GM10847 (cell line): ENCODE results near the gene MYO1E.
A peak's percentile ranks its signal among the peaks of the same experiment; 100 is the strongest.

Source experiments
- POLR2A ChIP-seq: IDR thresholded peaks from 2 replicates; pipeline ENCODE4 v1.6.1; 2011; ENCODE audit not compliant: insufficient read length; ENCODE audit errors: extremely low read depth

MYO1E gene

DNA sequence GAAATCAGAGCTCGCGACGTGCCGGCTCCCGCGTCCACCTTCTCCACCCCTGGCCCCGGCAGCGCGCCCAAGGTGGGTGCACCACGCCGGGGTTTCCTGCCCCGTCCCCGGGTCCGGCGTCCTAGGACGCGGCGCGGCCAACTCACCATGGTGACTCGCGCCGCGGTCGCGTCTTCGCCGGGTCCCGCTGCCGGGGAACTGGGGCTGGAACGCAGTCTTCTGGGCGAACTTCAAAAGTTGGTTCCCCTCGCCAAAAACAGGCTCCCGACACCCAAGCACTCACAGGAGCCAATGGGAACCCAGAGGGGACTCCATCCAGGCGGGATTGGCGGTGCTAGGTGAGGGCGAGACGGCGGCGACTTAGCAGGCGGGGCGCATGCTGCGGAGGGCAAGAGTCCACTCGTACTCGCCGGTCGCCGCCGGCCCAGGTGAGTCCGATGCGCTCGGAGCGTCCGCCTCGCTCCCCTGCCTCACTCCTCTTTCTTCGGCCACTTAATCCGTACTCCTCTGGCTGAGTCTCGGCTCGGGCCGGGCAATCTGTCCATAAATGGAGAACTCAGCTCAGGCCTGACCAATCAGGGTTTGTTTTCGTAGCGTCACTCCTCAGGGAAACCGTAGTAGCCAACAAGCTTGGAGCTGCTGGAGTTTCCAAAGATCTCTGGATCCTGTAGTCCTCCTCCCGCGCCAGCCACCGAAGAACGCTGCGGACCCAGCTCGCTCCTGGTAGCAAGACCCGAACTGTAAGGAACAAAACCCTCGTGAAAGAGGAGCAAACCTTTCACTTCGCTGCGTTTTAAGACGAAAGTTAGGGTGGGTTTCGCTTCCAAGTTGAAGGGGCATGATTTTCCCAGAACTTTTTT is at the start of gene MYO1E:
Gene MYO1E (minus strand): TSS at position 520 of the 860 bp plus-strand sequence. CDS start 371 bp downstream, at position 149.
- peak; percentile 71 for TF ChIP-seq POLR2A

DNA sequence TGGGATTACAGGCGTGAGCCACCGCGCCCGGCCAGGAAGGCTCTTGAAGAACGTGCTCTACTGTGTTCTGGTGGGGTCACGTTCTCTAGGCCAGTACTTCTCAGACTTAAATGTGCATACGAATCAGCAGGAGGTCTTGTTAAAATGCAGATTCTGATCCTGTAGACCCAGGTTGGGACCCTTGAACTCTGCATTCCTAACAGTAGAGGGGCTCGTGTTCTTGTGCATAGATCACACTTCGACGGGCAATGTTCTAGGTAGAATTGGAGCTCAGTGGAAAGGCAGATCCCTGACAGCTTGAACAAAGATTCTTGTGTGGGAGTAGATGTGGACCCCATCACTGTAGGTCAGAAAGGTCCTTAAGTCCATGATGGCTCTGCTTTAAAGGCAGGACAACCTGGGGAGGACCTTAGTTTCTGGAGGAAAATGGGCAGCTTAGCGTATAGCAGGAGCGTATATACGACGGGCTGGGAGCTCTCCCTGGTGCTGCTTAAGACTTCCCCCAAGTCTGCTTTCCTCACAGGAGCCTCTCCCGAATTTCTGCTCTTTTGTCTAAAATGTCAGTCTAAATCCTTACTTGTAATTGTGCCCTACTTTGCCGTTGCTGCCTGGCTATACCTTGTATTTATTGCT is 48.4 kb upstream of the MYO1E start:
- TF ChIP-seq POLR2A: no peak

DNA sequence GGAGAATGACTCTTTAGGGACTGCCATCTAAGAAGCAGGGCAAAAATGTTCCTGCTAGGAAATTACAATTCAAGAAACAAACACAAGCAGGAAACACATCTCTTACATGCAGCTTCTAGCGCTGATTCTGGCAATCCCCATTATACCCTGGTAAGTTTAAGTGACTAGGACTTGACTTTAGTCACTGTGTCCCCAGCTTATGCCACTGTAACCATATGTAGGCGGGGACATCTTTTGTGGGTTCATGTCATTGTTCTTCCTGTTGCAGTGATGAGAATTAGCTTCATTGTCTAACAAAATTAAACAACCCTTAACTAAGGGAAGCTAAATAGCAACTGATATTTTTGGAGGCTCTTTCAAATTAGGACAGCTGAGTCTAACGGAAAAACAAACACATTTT is 47.4 kb upstream of the MYO1E start:
- TF ChIP-seq POLR2A: no peak

DNA sequence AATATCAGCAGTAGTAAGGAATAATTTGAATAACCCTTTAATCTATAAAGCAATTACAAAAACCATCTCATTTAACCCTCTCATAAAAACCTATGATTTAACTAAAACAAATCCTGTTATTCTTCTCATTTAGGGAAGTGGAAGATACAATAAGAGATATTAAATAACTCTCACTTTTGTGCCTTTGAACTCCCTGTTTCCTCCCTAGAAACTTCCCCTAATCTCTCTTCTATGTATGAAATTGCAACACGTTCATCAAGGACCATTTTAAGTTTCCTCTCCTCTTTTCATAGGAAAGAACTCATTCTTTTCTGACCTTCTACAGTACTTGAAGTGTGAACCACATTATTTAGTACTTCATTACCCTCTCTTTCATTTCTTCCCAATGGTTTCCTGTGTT is 46.5 kb upstream of the MYO1E start:
- TF ChIP-seq POLR2A: no peak

DNA sequence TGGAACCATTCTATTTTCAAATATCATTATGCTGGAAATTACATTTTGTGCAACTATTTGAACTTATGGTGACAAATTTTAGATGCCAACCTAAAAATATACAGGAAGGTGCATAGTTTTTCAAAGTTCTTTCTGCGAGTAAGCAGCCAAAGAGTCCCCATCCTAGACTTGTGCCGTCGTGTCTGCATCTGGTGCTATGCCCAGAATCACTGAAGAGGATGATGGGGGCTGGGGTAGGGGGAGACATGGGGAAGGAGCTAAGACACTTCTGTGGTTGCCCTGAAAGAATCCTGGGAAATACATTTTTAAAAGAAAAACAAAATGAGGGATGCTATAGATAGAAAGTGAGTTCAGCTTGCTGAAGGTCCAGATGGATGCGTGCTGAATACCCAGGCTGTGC is 44.1 kb upstream of the MYO1E start:
- no peak for TF ChIP-seq POLR2A

DNA sequence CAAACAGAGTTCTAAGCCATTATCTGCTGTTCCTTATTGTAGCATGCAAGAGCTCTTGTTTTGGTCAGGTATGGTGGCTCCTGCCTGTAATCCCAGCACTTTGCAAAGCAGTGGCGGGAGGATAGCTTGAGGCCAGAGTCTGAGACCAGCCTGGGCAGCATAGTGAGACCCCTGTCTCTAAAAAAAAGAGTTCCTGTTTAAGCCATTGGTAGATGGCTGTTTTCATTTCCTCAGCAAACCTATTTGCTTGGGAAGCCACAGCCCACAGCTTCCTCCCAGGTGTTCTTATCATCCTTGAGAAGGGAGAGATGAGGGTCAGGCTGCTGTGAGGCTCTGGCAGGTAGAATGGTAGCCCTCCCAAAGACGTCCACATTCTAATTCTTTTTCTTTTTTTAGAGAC is 40.9 kb upstream of the MYO1E start:
- no peak for TF ChIP-seq POLR2A

DNA sequence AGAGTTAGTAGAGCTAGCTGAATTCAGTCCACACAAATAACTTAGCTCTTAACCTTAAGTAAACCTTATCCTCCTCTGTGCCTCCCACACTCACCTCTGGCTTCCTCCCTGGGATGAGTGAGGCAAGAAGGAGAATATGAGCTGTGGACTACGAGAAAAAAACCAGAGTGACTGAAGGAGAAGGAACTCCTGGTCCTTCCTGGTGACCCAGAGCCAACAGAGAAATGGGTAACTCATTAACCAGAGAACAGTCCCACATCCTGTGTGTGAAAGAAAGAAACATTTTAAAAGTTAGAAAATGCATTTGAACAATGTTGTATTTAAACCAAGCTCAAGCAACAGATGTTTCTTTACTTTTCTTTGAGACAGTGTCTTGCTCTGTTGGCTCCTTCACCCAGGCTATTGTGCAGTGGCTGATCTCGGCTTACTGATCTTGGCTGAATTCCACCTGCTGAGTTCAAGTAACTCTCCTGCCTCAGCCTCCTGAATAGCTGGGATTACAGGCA is 37.8 kb upstream of the MYO1E start:
- no peak for TF ChIP-seq POLR2A

DNA sequence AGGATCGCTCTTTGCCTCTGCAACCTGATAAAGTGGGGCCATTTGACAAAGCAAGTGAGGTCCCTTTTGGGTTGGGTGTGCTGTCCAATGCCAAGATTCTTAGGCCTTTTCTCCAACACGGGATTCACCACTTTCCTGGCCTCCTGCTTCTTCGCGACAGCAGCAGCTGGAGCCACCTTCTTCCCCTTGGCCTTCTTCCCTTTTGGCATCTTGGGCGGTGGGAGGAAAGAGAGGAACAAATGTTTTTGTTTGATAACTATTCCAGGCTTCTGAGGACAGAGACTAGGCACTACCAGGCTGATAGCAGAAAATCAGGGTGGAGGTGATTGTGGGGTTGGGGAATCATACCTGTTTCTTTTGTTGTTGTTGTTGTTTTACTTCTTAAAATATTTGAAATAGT is 35.3 kb upstream of the MYO1E start:
- no peak for TF ChIP-seq POLR2A

DNA sequence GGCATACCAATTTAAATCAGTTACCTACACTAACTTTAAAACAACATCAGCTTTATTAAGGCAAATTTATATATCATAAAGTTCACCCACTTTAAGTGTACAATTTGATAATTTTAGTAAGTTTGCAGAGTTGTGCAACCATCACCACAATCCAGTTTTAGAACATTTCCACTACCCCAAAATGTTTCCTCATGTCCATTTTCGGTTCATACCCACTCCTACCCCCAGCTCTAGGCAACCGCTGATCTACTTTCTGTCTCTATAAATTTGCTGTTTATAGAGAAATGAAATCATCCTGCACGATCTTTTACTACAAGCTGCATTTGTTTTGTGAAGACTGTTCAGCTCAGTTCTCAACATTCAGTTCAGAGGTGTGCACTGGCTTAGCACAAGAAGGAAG is 33.8 kb upstream of the MYO1E start:
- TF ChIP-seq POLR2A: no peak

DNA sequence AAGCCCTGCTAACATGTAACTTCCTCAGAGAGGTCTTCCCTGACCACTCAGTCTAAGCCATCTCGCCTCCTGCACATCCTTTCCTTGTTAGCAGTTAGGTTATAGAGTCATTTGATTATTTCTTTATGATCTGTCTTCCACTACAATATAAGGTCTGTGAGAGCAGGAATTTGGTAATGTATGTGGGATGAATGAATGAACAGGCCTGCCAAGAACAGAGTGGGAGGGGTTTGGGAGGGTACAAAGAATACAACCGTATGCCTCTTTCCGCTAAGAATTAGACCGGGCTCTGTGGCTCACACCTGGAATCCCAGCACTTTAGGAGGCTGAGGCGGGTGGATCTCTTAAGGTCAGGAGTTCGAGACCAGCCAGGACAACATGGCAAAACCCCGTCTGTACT is 32.4 kb upstream of the MYO1E start:
- TF ChIP-seq POLR2A: no peak

DNA sequence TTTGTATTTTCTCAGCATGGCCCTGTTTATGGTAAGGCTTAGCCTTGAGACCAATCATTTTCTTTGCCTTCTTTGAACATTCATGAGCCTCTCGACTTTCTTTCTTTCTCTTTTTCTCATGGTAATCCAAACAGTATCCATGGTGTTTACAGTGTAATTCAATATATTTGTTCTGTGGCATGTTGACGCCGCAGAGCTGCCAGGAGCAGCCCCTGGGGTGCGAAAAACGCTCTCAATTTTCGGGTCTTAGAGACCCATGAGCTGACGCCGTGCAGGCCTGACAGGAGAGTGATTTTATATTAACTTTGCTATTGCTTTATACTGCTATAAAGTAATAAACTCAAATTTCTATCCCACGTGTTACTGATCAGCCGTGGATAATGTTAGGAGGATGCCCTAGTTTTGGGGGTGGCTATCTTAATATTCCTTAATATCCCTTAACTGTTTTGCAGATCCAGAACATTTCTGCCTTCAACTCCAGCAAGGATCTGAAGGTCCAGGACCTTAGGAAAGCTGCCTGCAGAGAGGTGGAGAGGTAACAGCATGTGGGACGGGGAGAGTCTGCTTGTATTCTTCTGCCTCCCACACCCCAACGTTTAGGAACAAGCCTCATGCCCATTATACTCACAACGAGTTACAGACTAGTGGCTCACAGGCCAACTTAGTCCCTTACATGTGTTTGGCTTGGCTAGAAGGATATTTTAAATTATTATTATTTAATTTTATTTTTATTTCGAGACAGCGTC is 29.3 kb upstream of the MYO1E start:
- TF ChIP-seq POLR2A: no peak

DNA sequence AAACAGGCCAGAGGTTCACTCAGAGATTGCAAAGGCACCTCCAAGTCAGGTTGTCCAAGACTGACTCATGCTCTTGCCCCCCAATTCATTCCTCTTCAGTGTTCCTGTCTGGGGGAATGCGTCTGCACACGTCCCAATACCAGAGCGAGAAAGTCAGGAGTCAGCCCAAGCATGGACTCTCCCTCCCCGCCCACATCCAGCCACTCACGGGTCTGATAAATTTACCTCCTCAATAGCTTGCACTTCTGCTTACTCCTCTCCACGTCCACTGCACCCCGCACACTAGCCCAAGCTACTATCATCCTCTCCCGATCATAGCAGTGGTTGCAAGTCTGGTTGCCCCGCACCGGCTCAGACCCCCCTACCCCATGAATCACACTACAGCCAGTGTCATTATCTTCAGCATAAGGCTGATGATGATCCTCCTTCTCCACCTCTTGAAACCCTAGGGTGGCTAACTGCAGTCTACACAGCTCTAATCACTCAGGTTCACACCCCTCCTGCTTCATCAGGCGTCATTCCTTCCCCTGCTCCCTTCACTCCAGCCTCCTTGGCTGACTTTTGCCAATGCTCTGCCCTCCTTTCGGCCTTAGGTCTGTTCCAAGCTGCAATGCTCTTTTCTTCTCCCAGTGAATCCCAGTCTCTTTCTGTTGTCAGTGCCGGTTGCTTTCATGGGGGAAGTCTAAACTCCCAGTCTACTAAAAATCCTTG is 27.6 kb upstream of the MYO1E start:
- no peak for TF ChIP-seq POLR2A

DNA sequence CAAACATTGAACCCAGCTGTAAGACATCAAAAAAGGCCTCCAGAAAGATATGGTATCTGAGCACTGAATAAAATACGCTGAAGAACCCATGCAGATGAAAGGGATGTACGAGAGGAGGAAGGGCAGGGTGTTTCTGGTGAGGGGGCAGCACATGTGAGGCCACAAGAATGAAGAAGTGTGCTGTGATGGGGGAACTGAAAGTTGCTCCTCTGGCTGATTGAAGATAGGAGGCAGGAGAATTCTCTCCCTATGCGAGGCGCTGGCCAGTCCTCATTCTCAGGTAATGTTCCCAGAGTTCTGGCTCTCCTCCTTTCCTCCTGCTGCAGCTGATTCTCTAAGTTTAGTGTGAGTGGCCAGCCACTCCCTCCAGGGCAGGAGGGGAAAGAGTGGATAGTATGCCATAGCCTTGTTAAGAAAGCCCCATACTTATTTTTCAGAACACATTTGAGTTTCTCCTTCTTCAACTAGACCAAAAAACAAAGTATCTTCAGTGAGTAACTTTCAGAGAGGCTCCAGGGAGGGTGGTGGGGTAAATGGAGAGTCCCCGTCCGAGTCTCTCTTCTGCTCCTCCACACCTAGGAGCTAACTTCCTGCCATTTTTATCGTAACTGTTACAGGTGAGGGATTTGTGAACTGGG is 26.9 kb upstream of the MYO1E start:
- no peak for TF ChIP-seq POLR2A

DNA sequence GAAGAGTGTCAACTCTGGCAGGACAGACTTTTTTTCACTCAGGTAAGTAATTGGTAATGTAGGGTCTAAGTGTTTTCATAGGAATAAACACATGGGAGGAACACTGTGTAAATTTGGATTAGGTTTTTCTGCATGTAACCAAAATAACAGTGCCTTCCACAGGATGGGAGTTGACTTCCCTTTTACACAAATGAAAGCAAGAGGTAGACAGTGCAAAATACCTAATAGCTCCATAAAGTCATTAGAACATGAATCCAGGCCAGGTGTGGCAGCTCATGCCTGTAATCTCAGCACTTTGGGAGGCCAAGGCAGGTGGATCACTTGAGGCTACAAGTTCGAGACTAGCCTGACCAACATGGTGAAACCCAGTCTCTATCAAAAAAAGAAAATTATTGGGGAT is 25.5 kb upstream of the MYO1E start:
- TF ChIP-seq POLR2A: no peak

DNA sequence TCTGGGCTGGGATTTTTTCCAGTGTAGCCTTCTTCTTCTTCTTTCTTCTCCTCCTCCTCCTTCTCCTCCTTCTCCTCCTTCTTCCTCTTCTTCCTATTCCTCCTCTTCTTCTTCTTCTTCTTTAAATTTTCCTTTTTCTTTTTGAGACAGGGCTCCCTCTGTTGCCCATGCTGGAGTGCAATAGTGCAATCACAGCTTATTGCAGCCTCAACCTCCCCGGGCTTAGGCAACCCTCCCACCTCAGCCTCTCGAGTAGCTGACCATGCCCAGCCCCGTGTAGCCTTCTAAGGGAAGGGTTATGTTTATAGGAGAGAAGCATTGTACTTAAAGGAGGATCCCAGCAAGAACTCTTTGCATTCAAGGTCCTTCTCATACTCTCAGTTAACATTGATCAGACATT is 24.0 kb upstream of the MYO1E start:
- no peak for TF ChIP-seq POLR2A

DNA sequence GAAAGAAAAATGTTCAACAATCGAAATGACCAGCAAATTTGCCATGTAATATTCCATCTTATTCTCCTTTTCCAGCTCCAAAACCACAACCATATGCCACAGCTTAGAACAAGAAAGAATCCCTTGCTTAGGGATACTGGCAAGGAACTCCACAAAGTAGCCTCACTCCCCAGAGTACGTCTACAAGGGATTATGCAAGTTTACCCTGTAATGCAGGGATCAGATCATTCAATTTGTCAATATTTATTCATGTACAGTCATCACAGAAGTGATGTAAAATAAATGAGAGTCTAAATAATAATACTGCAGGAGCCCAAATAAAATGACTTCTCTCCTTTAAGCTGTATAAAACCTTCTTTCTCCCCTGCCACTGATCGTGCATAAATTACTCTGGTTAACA is 23.5 kb upstream of the MYO1E start:
- TF ChIP-seq POLR2A: no peak
